GM12878 (cell line): ENCODE measurements around the gene CACNB3. TPM values are rescaled to one million over a fixed set of nuclear protein-coding genes. Genes with fewer than 3 reads are reported as not detected.

Experiments
- ATAC-seq: fragments of 200-7000 bp; cut with Tn5 transposase; 3 replicates; pipeline ENCODE4 v1.9.1; 2020; ENCODE audit warnings: mild to moderate bottlenecking, moderate library complexity
- BruUV-seq: library from RNA; stranded (reverse); fragments of 400-500 nt; replicated peaks from 2 replicates; lab custom pipeline; 2021; lab: Mats Ljungman, UMichigan
- CTCF ChIA-PET: fragments of 300-600 bp; sonication (Branson Sonifier 250); formaldehyde crosslinking; extraction: SDS; loops from one replicate; lab custom pipeline; 2021; ENCODE audit warnings: inconsistent platforms; lab: Yijun Ruan, JAX
- POLR2A ChIA-PET: fragments of 350-600 bp; formaldehyde crosslinking; extraction: SDS; loops from one replicate; lab custom pipeline; 2021; ENCODE audit warnings: inconsistent platforms; lab: Charles Lee
- RAD21 ChIA-PET: fragments of 300-600 bp; sonication (Branson Sonifier 250); formaldehyde crosslinking; loops from one replicate; lab custom pipeline; 2023; ENCODE audit warnings: antibody characterized with exemption; ENCODE audit not compliant: unreplicated experiment; lab: Charles Lee
- SMC1A ChIA-PET: fragments of 300-600 bp; sonication (Branson Sonifier 250); formaldehyde crosslinking; loops from one replicate; lab custom pipeline; 2023; ENCODE audit not compliant: unreplicated experiment, uncharacterized antibody; lab: Charles Lee
- DNase-seq: peaks from one replicate; pipeline ENCODE4 v3.0.0-alpha.2; 2011; ENCODE audit warnings: low read depth, low spot score
- FAIRE-seq: peaks from 3 replicates; lab custom pipeline; 2011; peaks lifted over from hg19 to GRCh38; lab: Jason Lieb, UNC
- H2AFZ ChIP-seq: 2 replicates; pipeline ENCODE4 v1.6.0; 2011; ENCODE audit warnings: low read depth, low read length, control low read depth; ENCODE audit not compliant: control insufficient read depth
- H3K27ac ChIP-seq: 2 replicates; pipeline ENCODE4 v1.5.1; 2011; ENCODE audit warnings: control low read depth; ENCODE audit not compliant: control insufficient read depth, insufficient read depth
- H3K27me3 ChIP-seq, 2 experiments: replicated peaks in 1 of 2; 2 replicates each; pipeline versions ENCODE4 v1.6.0 to v1.6.1; 2011; ENCODE audit warnings: low read length in 1 of 2; ENCODE audit not compliant: control insufficient read depth in 2 of 2, insufficient read depth in 2 of 2
- H3K36me3 ChIP-seq, 2 experiments: 2 replicates each; pipeline ENCODE4 v1.5.1; 2011; ENCODE audit warnings: low read length in 1 of 2; ENCODE audit not compliant: control insufficient read depth in 2 of 2, insufficient read depth in 2 of 2
- H3K4me1 ChIP-seq: 2 replicates; pipeline ENCODE4 v1.6.1; 2011; ENCODE audit warnings: mild to moderate bottlenecking, low read length, moderate library complexity, mixed read lengths; ENCODE audit not compliant: control insufficient read depth, insufficient read depth
- H3K4me2 ChIP-seq: 2 replicates; pipeline ENCODE4 v1.6.0; 2011; ENCODE audit warnings: control low read depth; ENCODE audit not compliant: control insufficient read depth, insufficient read depth
- H3K4me3 ChIP-seq: fragments of 200-600 bp; sonication (generic); 2 replicates; pipeline ENCODE4 v1.5.1; 2016
- H3K79me2 ChIP-seq: 2 replicates; pipeline ENCODE4 v1.6.0; 2011; ENCODE audit warnings: low read length; ENCODE audit not compliant: control insufficient read depth, insufficient read depth
- H3K9ac ChIP-seq: 2 replicates; pipeline ENCODE4 v1.8.0; 2011; ENCODE audit warnings: low read length, control low read depth, mixed read lengths; ENCODE audit not compliant: control insufficient read depth, insufficient read depth
- H3K9me3 ChIP-seq: replicated peaks from 3 replicates; pipeline ENCODE4 v1.5.1; 2011; ENCODE audit warnings: mild to moderate bottlenecking, low read length; ENCODE audit not compliant: control insufficient read depth, insufficient read depth
- H4K20me1 ChIP-seq: 2 replicates; pipeline ENCODE4 v1.6.0; 2011; ENCODE audit not compliant: control insufficient read depth, insufficient read depth
- BRCA1 ChIP-seq: IDR thresholded peaks from 2 replicates; pipeline ENCODE4 v1.6.1; 2011; ENCODE audit warnings: low read depth, low read length, improper control_type of control experiment
- ELK1 ChIP-seq: IDR thresholded peaks from 2 replicates; pipeline ENCODE4 v1.6.1; 2012; ENCODE audit warnings: low read depth, low read length, improper control_type of control experiment
- FOXM1 ChIP-seq: IDR thresholded peaks from 2 replicates; pipeline ENCODE4 v1.6.1; 2012; ENCODE audit warnings: low read depth, mild to moderate bottlenecking, inconsistent platforms, low read length, moderate library complexity
- KLF5 ChIP-seq: fragments of 450-650 bp; IDR thresholded peaks from 2 replicates; pipeline ENCODE4 v1.6.1; 2014; ENCODE audit warnings: mild to moderate bottlenecking; ENCODE audit not compliant: partially characterized antibody
- LARP7 ChIP-seq: fragments of 450-650 bp; IDR thresholded peaks from 2 replicates; pipeline ENCODE4 v1.6.1; 2017; ENCODE audit warnings: mild to moderate bottlenecking
- MXI1 ChIP-seq: fragments of 150-350 bp; IDR thresholded peaks from 2 replicates; pipeline ENCODE4 v1.6.1; 2011; ENCODE audit warnings: low read depth, mild to moderate bottlenecking, inconsistent platforms, low read length, improper control_type of control experiment
- NKRF ChIP-seq: fragments of 450-650 bp; conservative IDR thresholded peaks from 2 replicates; pipeline ENCODE4 v1.6.1; 2017; ENCODE audit warnings: mild to moderate bottlenecking, moderate library complexity
- RB1 ChIP-seq: fragments of 450-650 bp; formaldehyde crosslinking; IDR thresholded peaks from 2 replicates; pipeline ENCODE4 v1.6.1; 2017; ENCODE audit warnings: mild to moderate bottlenecking, borderline replicate concordance
- RELA ChIP-seq: fragments of 450-650 bp; IDR thresholded peaks from 2 replicates; pipeline ENCODE4 v1.8.0; 2014; ENCODE audit warnings: borderline replicate concordance; ENCODE audit not compliant: partially characterized antibody
- SMAD1 ChIP-seq: fragments of 450-650 bp; IDR thresholded peaks from 2 replicates; pipeline ENCODE4 v1.6.1; 2018; ENCODE audit warnings: mild to moderate bottlenecking, low read depth; ENCODE audit not compliant: partially characterized antibody
- TCF3 ChIP-seq: IDR thresholded peaks from 2 replicates; pipeline ENCODE4 v1.6.1; 2012; ENCODE audit warnings: low read depth, mild to moderate bottlenecking, low read length, borderline replicate concordance; ENCODE audit not compliant: insufficient read depth
- USF1 ChIP-seq: IDR thresholded peaks from 2 replicates; pipeline ENCODE4 v1.6.1; 2011; ENCODE audit warnings: borderline replicate concordance, low read depth, mild to moderate bottlenecking, moderate library complexity, mixed read lengths, low read length; ENCODE audit not compliant: insufficient read depth; ENCODE audit errors: extremely low read length
- YY1 ChIP-seq: IDR thresholded peaks from 2 replicates; pipeline ENCODE4 v1.6.1; 2011; ENCODE audit warnings: low read depth, mild to moderate bottlenecking, low read length
- ZBED1 ChIP-seq: IDR thresholded peaks from 2 replicates; pipeline ENCODE4 v1.6.1; 2016; ENCODE audit warnings: borderline replicate concordance
- ZSCAN29 ChIP-seq: fragments of 450-650 bp; IDR thresholded peaks from 2 replicates; pipeline ENCODE4 v1.6.1; 2017; ENCODE audit warnings: mild to moderate bottlenecking, moderate library complexity
- WGBS: methylation state at CpG from one replicate; pipeline ENCODE4 v1.1.6; 2016; ENCODE audit warnings: low lambda C conversion rate; ENCODE audit not compliant: insufficient replicate concordance, insufficient coverage; ENCODE audit errors: missing lambda C conversion rate; 5-methylcytosine and 5-hydroxymethylcytosine counted together
- in situ Hi-C: fragments of 300-500 bp; cut with MboI; formaldehyde crosslinking; loops from 9 replicates; pipeline ENCODE4 v1.14.3; 2018; ENCODE audit warnings: mixed read lengths
- intact Hi-C: fragments of 100-400 bp; cut with micrococcal nuclease; formaldehyde crosslinking; loops from one replicate; pipeline ENCODE4 v1.14.2; 2022; ENCODE audit not compliant: unreplicated experiment
- polyA plus RNA-seq, 11 experiments: library from polyadenylated mRNA; depleted of rRNA in 4 of 11; unstranded in 6 of 11; stranded (reverse) in 5 of 11; fragments of >200 nt; fragmentation: Nextera tagmentation in 4 of 11; fragmentation: Illumina TruSeq in 1 of 11; extraction: Ambion mirVana in 4 of 11; extraction: Trizol in 1 of 11; gene quantifications; 1 replicate in 1 of 11; 2 replicates in 10 of 11; pipeline versions ENCODE4 v1.2.1 to v1.2.3, GENCODE V29; 2011 to 2016; ENCODE audit warnings: inconsistent platforms in 2 of 11, missing spikeins in 2 of 11, low read depth in 1 of 11
- total RNA-seq, 4 experiments: library from RNA; depleted of rRNA in 3 of 4; stranded (reverse); fragments of >200 nt in 3 of 4; fragmentation: Illumina TruSeq in 1 of 4; extraction: Trizol in 1 of 4; gene quantifications; 2 replicates each; pipeline versions ENCODE4 v1.2.1 to v1.2.3, GENCODE V29; 2013 to 2021

Gene CACNB3
- total and polyA plus RNA-seq, 10 of the 15 experiments (the other 5 are each of a cell fraction or from before 2014, with no cell fraction given), result 0.78 to 5.0 (median 1.7) TPM

GRCh38 chr12:48814262-48815125 lies 3.8 kb upstream of the CACNB3 start:
- no peaks in the 10 kb centered on the region for H4K20me1 ChIP-seq
- peak; percentile 92 for ATAC-seq
- H2AFZ ChIP-seq, result peak overlapping the region; percentile 95
- in situ Hi-C loops (no loop called here), intact Hi-C loops (no loop called here)
- 2% methylated on average over 58 of the region's 70 CpGs for WGBS
- peaks cover 7% of the 10 kb centered on the region for H3K4me1 ChIP-seq
- H3K4me2 ChIP-seq, result peak overlapping the region; percentile 92
- H3K27ac ChIP-seq, result no peak overlapping the region
- peak overlapping the region; percentile 69; the same call in 1 of the 2 replicates for H3K9ac ChIP-seq
- no peaks in the 10 kb centered on the region for H3K9me3 ChIP-seq
- no peaks in the 10 kb centered on the region for H3K36me3 ChIP-seq
- SMC1A ChIA-PET, result interaction anchor here (0.7 to 1.6 kb wide), 2 partner anchors 35 to 38 kb away, joined by 4 to 5 read pairs; no protein-coding TSS in a partner anchor
- peak; percentile 75 for FAIRE-seq
- no TSS peak for BruUV-seq
- peaks cover 1 to 3% of the 10 kb centered on the region in 2 experiments; a peak in 3 of 4 replicates for H3K27me3 ChIP-seq
- H3K79me2 ChIP-seq, result no peaks in the 10 kb centered on the region
- DNase-seq, result peak; percentile 31
- RAD21 ChIA-PET, result interaction anchor here (0.9 to 2.3 kb wide), 5 partner anchors 15 to 252 kb away, joined by 3 to 13 read pairs (median 4); partner anchors contain the start of gene DDX23
- peak overlapping the region; percentile 66 for H3K4me3 ChIP-seq
- POLR2A ChIA-PET, result interaction anchor here (0.6 to 2.9 kb wide), 5 partner anchors 24 to 330 kb away, joined by 3 to 13 read pairs (median 4); partner anchors contain the start of genes DDX23 and RND1
- CTCF ChIA-PET, result interaction anchor here (0.6 to 5.7 kb wide), 43 partner anchors 9 to 714 kb away, joined by 3 to 58 read pairs (median 3); partner anchors contain the start of genes ADCY6, ARF3, CCNT1 and DDX23
- TF ChIP-seq ZSCAN29, result peak; percentile 78; the same call in 1 of the 2 replicates
- peak; percentile 79; the same call in 1 of the 2 replicates for TF ChIP-seq RB1
- TF ChIP-seq SMAD1, result no peak
- TF ChIP-seq USF1, result no peak
- peak; percentile 26; the same call in 1 of the 2 replicates for TF ChIP-seq ELK1
- no peak for TF ChIP-seq ZBED1
- TF ChIP-seq MXI1, result peak; percentile 88
- peak; percentile 66 for TF ChIP-seq RELA
- peak; percentile 86 for TF ChIP-seq YY1
- TF ChIP-seq NKRF, result peak; percentile 33; the same call in 1 of the 2 replicates
- no peak for TF ChIP-seq BRCA1
- peak; percentile 82 for TF ChIP-seq LARP7
- TF ChIP-seq TCF3, result peak; percentile 84
- peak; percentile 34; the same call in 1 of the 2 replicates for TF ChIP-seq FOXM1
- TF ChIP-seq KLF5, result no peak
